ENCODE data around the gene CLEC3A.

CLEC3A gene

DNA sequence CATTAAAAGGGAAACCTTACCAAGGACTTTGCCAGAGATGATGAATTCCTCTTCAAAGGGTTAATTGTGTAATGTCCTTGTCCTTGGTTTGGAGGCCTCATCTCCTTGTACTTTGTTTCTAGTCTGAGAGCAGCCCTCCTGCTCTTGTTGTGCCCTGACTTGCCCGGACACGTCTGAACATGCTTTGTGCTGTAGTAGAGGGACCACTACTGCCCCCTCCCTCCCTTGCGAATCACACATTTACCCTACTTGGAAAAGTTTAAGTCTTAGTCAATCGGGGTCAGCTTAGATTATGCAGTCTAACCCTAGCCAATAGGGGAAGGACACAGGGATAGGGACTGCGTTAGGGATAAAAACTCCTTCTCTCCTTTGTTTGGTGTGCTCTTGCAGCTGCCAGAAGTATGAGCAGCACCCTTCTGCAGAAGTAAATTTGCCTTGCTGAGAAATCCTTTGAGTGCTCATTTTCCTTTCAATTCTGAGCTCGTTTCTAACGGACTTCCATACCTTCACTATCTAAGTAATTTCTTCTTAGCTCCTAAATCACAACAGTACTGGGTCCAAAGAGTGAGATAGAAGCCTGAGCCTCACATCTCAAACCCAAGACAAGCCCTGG lies 26.4 kb upstream of the CLEC3A start:
- H3K27ac ChIP-seq (ENCODE audit: low read length): no peak overlapping the region
- no peak overlapping the region for H3K4me3 ChIP-seq (ENCODE audit: low read depth in 1 of 2, low read length in 2 of 2)
- H3K36me3 ChIP-seq (ENCODE audit: control insufficient read depth in 1 of 2, insufficient read depth in 2 of 2, low read length in 2 of 2): no peaks in the 10 kb centered on the region
- H3K9me3 ChIP-seq (ENCODE audit: control insufficient read depth in 1 of 2, low read length in 2 of 2): peaks cover 5 to 9% of the 10 kb centered on the region in 2 donors
- no peaks in the 10 kb centered on the region for H3K27me3 ChIP-seq (ENCODE audit: low read depth, low read length)
- H3K4me1 ChIP-seq (ENCODE audit: control insufficient read depth in 1 of 2, insufficient read depth in 2 of 2, low read length in 2 of 2): peaks cover 0 to 6% of the 10 kb centered on the region in 2 donors

DNA sequence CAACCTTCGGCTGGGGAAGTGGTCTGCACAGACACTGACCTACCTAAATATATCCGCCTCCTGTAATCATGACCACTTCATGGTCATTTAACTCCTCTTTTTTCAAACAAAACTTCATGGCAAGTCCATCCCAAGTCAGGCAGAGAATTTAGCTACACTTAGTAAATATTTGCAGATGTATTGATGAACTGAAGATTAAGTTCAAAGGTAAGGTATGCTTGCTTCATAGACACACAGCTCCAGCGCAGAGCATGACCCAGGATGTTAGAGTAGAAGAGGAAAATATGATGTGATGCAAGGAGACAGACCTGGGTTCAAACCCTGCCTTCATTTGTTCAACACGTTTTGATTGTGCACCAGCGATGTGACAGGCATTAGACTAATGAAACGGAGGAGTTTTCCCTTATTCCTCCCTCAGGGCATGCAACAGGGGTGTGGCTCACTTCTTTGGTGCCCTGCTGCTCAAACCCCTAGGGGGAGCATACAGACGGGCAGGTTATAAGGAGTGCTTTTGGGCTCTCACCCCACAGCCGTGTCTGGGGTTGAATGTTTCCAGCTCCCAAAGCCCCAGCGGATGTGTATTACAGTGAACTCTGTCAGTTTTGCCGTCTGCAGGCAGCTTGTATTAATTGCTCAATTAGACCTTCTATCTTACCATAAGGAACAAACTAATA lies 23.9 kb upstream of the CLEC3A start:
- Histone ChIP-seq H3K27me3 (ENCODE audit: low read depth, low read length) (no peaks in the 10 kb centered on the region), H3K27ac (ENCODE audit: low read length) (no peak overlapping the region), H3K4me1 (ENCODE audit: control insufficient read depth in 1 of 2, insufficient read depth in 2 of 2, low read length in 2 of 2) (peaks cover 0 to 6% of the 10 kb centered on the region in 2 donors), H3K4me3 (ENCODE audit: low read depth in 1 of 2, low read length in 2 of 2) (no peak overlapping the region), H3K36me3 (ENCODE audit: control insufficient read depth in 1 of 2, insufficient read depth in 2 of 2, low read length in 2 of 2) (no peaks in the 10 kb centered on the region), H3K9me3 (ENCODE audit: control insufficient read depth in 1 of 2, low read length in 2 of 2) (peaks cover 5 to 9% of the 10 kb centered on the region in 2 donors)

DNA sequence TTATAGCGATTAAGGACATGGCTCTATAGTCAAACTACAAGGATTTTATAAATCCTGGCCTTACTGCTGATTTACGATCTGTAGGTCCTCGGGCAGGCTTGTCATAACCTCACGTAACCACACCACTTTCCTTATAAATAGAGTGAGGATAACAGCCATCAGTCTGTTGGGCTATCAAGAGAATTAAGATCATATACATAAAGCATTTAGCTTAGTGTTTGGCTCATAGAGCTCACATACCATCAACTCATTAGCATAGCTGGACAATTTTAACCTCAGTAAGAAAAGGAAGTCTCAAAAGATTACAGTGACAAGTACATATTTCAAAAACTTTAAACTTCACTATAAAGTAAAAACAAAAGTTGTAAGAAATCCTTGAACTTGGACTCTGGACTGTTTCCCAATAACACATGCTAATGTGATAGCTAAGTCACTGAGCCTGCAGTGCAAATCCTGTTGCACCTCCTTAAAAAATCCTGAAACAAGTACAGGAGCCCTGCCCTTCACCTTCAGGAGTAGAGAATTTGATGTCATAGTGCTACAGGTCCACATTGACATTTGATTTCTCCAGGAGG lies 20.8 kb upstream of the CLEC3A start:
- peaks cover 0 to 6% of the 10 kb centered on the region in 2 donors for H3K4me1 ChIP-seq (ENCODE audit: control insufficient read depth in 1 of 2, insufficient read depth in 2 of 2, low read length in 2 of 2)
- no peaks in the 10 kb centered on the region for H3K27me3 ChIP-seq (ENCODE audit: low read depth, low read length)
- no peaks in the 10 kb centered on the region for H3K9me3 ChIP-seq (ENCODE audit: control insufficient read depth in 1 of 2, low read length in 2 of 2)
- no peak overlapping the region for H3K27ac ChIP-seq (ENCODE audit: low read length)
- H3K36me3 ChIP-seq (ENCODE audit: control insufficient read depth in 1 of 2, insufficient read depth in 2 of 2, low read length in 2 of 2): no peaks in the 10 kb centered on the region
- no peak overlapping the region for H3K4me3 ChIP-seq (ENCODE audit: low read depth in 1 of 2, low read length in 2 of 2)

DNA sequence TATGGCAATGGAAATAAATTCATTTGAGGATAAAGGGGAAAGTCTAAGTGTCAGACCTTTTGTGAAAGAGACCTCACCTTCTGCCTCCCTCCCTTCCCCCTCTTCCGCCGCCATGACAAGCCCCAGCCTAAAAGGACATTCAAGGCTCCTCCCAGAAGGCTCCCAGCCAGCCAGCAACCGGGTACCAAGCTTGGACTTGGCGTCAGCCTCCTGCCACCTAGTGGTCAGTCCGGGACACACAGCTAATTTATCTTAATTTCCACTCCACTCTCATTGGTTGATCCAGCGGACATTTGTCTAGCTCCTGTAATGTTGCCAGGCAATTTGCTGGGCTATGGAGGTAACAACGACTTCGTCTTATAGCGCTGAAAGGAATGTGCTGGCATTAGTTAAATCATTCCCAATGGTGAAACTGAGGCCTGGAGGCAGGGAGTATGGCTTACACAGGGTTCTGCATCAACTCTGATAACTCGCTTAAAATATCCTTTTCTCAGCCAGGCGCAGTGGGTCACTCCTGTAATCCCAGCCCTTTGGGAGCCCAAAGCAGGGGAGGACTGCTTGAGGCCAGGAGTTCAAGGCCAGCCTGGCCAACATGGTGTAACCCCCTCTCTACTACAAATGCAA lies 19.3 kb upstream of the CLEC3A start:
- Histone ChIP-seq H3K4me1 (ENCODE audit: control insufficient read depth in 1 of 2, insufficient read depth in 2 of 2, low read length in 2 of 2) (peaks cover 0 to 6% of the 10 kb centered on the region in 2 donors), H3K27me3 (ENCODE audit: low read depth, low read length) (no peaks in the 10 kb centered on the region), H3K9me3 (ENCODE audit: control insufficient read depth in 1 of 2, low read length in 2 of 2) (no peaks in the 10 kb centered on the region), H3K27ac (ENCODE audit: low read length) (no peak overlapping the region), H3K36me3 (ENCODE audit: control insufficient read depth in 1 of 2, insufficient read depth in 2 of 2, low read length in 2 of 2) (no peaks in the 10 kb centered on the region), H3K4me3 (ENCODE audit: low read depth in 1 of 2, low read length in 2 of 2) (no peak overlapping the region)

DNA sequence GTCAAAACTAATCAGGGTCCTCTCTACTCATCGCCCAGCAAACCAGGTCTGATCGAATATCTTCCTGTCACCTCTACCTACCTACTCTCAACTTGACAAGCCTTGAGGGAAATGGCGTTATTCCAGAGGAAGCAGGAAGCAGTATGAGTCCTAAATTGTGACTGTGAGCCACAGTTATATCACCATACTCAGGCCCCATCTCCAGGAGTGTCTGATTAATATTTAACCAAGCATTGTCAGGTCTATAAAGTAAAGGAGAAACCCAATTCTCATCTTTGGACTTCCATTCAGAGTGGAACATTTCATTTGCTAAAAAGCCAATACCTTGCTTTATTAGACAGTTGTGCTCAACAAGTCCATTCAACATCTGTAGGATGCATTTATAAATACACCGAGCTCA lies 17.8 kb upstream of the CLEC3A start:
- H3K36me3 ChIP-seq (ENCODE audit: control insufficient read depth in 1 of 2, insufficient read depth in 2 of 2, low read length in 2 of 2): no peaks in the 10 kb centered on the region
- no peak overlapping the region for H3K4me3 ChIP-seq (ENCODE audit: low read depth in 1 of 2, low read length in 2 of 2)
- H3K4me1 ChIP-seq (ENCODE audit: control insufficient read depth in 1 of 2, insufficient read depth in 2 of 2, low read length in 2 of 2): peaks cover 0 to 6% of the 10 kb centered on the region in 2 donors

DNA sequence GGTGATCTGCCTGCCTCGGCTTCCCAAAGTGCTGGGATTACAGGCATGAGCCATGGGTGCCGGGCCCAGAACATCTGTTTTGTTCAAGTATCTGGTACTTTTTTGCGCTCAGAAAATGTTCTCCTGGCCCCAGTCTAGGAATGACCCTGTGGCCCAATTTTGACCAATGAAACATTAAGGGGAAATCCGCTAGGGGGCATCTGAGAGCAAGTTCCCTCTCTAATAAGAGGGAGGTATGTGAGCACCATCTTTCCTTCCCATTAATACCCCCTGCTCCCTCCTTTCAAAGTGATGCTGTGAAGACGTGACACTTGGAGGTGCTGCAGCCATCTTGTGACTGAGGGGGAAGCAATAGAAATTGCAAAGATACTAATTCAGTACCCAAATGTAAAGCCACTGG lies 16.5 kb upstream of the CLEC3A start:
- peaks cover 0 to 6% of the 10 kb centered on the region in 2 donors for H3K4me1 ChIP-seq (ENCODE audit: control insufficient read depth in 1 of 2, insufficient read depth in 2 of 2, low read length in 2 of 2)
- no peaks in the 10 kb centered on the region for H3K9me3 ChIP-seq (ENCODE audit: control insufficient read depth in 1 of 2, low read length in 2 of 2)
- no peak overlapping the region for H3K27ac ChIP-seq (ENCODE audit: low read length)
- no peak overlapping the region for H3K4me3 ChIP-seq (ENCODE audit: low read depth in 1 of 2, low read length in 2 of 2)
- no peaks in the 10 kb centered on the region for H3K27me3 ChIP-seq (ENCODE audit: low read depth, low read length)
- no peaks in the 10 kb centered on the region for H3K36me3 ChIP-seq (ENCODE audit: control insufficient read depth in 1 of 2, insufficient read depth in 2 of 2, low read length in 2 of 2)

More for the DNA sequence above, 17.8 kb upstream of the CLEC3A start:
- no peaks in the 10 kb centered on the region for H3K9me3 ChIP-seq (ENCODE audit: control insufficient read depth in 1 of 2, low read length in 2 of 2)
- no peaks in the 10 kb centered on the region for H3K27me3 ChIP-seq (ENCODE audit: low read depth, low read length)
- H3K27ac ChIP-seq (ENCODE audit: low read length): no peak overlapping the region

DNA sequence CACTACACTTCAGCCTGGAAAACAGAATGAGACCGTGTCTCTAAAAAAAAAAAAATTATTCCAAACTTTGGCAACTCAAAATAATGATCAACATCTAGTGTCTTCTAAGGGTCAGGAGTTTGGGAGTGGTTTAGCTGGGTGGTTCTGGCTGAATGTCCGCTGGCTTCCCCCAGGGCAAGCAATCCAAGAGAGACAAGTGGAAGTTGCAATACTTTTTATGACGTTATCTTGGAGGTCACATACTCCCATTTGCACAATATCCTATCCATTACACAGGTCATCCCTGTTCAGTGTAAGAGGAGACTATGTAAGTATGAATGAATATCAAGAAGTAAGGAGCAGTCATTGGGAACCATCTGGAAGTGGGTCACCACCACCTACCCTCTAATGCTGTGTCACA lies 15.2 kb upstream of the CLEC3A start:
- Histone ChIP-seq H3K4me3 (ENCODE audit: low read depth in 1 of 2, low read length in 2 of 2) (no peak overlapping the region), H3K36me3 (ENCODE audit: control insufficient read depth in 1 of 2, insufficient read depth in 2 of 2, low read length in 2 of 2) (no peaks in the 10 kb centered on the region), H3K9me3 (ENCODE audit: control insufficient read depth in 1 of 2, low read length in 2 of 2) (no peaks in the 10 kb centered on the region), H3K27ac (ENCODE audit: low read length) (no peak overlapping the region), H3K4me1 (ENCODE audit: control insufficient read depth in 1 of 2, insufficient read depth in 2 of 2, low read length in 2 of 2) (peaks cover 0 to 6% of the 10 kb centered on the region in 2 donors), H3K27me3 (ENCODE audit: low read depth, low read length) (no peaks in the 10 kb centered on the region)

DNA sequence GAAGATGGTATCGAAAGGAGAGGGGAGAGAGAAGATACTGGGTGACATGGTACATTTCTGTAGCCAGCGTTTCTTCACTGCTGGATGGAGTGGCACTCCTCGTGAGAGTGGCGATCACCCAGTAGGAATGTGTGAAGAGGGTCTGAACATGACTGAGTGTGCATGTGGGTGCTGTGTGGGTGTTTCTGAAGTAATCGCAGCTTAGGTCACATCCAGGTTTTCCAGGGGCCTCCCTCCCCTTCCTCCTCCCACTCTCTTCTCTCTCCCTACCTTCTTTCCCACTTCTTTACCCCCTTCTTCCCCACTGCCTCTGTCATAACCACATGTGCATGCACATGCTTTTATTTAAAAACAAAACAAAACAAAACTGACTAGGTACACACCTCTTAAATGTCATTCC lies 1.8 kb downstream of the CLEC3A start:
- no peaks in the 10 kb centered on the region for H3K9me3 ChIP-seq (ENCODE audit: control insufficient read depth in 1 of 2, low read length in 2 of 2)
- H3K27ac ChIP-seq (ENCODE audit: low read length): no peak overlapping the region
- no peaks in the 10 kb centered on the region for H3K27me3 ChIP-seq (ENCODE audit: low read depth, low read length)
- no peaks in the 10 kb centered on the region for H3K36me3 ChIP-seq (ENCODE audit: control insufficient read depth in 1 of 2, insufficient read depth in 2 of 2, low read length in 2 of 2)
- H3K4me1 ChIP-seq (ENCODE audit: control insufficient read depth in 1 of 2, insufficient read depth in 2 of 2, low read length in 2 of 2): no peaks in the 10 kb centered on the region
- no peak overlapping the region for H3K4me3 ChIP-seq (ENCODE audit: low read depth in 1 of 2, low read length in 2 of 2)

DNA sequence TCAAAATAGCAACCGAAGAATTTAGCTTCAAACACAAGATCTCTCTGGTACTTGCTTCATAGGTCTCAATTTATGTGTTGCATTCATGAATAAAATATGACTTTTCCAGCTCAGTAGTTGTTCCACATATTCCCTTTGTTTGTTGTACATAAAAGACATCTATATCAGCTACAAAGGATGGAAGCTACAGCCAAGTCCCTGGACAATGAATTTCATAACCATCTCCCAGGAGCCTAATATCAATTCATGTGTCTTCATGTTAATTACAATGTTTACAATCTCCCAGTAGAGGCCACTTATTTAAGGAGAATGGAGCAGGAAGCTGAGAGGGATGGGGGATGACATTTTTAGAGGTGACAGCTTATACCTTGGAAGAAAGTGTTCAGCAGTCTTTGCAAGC lies 3.3 kb downstream of the CLEC3A start:
- Histone ChIP-seq H3K27ac (ENCODE audit: low read length) (no peak overlapping the region), H3K36me3 (ENCODE audit: control insufficient read depth in 1 of 2, insufficient read depth in 2 of 2, low read length in 2 of 2) (no peaks in the 10 kb centered on the region), H3K4me1 (ENCODE audit: control insufficient read depth in 1 of 2, insufficient read depth in 2 of 2, low read length in 2 of 2) (no peaks in the 10 kb centered on the region), H3K27me3 (ENCODE audit: low read depth, low read length) (no peaks in the 10 kb centered on the region), H3K9me3 (ENCODE audit: control insufficient read depth in 1 of 2, low read length in 2 of 2) (no peaks in the 10 kb centered on the region), H3K4me3 (ENCODE audit: low read depth in 1 of 2, low read length in 2 of 2) (no peak overlapping the region)

DNA sequence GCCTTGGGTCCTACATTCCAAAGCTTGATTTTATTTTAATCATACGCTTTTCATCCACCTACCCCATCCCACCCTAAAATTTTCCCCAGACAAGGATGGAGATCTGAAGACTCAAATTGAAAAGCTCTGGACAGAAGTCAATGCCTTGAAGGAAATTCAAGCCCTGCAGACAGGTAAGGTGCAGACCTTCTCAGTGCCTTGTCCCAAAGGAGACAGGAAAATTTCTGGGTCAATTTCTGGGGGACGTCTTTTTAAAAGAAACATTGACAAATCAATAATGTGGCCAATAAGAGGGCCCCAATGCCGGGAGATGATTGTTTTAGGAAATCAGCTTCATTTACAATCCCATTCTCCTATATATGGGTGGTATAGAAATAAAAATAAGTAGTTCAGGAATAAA lies 5.7 kb downstream of the CLEC3A start:
- Histone ChIP-seq H3K27me3 (ENCODE audit: low read depth, low read length) (no peaks in the 10 kb centered on the region), H3K4me3 (ENCODE audit: low read depth in 1 of 2, low read length in 2 of 2) (no peak overlapping the region), H3K27ac (ENCODE audit: low read length) (no peak overlapping the region), H3K4me1 (ENCODE audit: control insufficient read depth in 1 of 2, insufficient read depth in 2 of 2, low read length in 2 of 2) (no peaks in the 10 kb centered on the region), H3K36me3 (ENCODE audit: control insufficient read depth in 1 of 2, insufficient read depth in 2 of 2, low read length in 2 of 2) (no peaks in the 10 kb centered on the region), H3K9me3 (ENCODE audit: control insufficient read depth in 1 of 2, low read length in 2 of 2) (no peaks in the 10 kb centered on the region)

DNA sequence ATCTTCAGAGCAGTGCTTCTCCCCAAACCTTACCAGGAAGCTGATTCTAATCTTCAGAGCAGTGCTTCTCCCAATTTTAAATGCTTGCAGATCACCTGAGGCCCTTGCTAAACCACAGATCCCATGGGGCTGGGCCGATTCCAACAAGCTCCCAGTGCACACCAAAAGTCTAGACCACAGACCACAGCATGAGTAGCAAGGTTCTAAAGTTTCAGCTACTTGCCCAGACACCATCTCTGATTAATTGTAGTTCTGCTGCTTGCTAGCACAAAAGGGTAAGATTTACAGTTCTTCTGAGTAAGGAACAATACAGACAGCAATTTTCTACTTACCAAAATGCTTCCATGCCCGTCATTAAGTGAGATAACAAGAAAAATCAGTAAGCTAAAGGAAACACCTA lies 12.2 kb downstream of the CLEC3A start:
- H3K27me3 ChIP-seq (ENCODE audit: low read depth, low read length): no peaks in the 10 kb centered on the region
- H3K4me3 ChIP-seq (ENCODE audit: low read depth in 1 of 2, low read length in 2 of 2): no peak overlapping the region
- H3K9me3 ChIP-seq (ENCODE audit: control insufficient read depth in 1 of 2, low read length in 2 of 2): no peaks in the 10 kb centered on the region
- H3K27ac ChIP-seq (ENCODE audit: low read length): no peak overlapping the region
- no peaks in the 10 kb centered on the region for H3K4me1 ChIP-seq (ENCODE audit: control insufficient read depth in 1 of 2, insufficient read depth in 2 of 2, low read length in 2 of 2)
- H3K36me3 ChIP-seq (ENCODE audit: control insufficient read depth in 1 of 2, insufficient read depth in 2 of 2, low read length in 2 of 2): no peaks in the 10 kb centered on the region
